CMK (cell line): ENCODE data around the gene DOCK1.

ENCODE experiments used
- DNase-seq: peaks from one replicate; pipeline ENCODE4 v3.0.0-alpha.2; 2010; ENCODE audit warnings: low read depth

Gene DOCK1

GRCh38 chr10:127036987-127037386 is 131.8 kb downstream of the DOCK1 start:
- no peak for DNase-seq

DNA sequence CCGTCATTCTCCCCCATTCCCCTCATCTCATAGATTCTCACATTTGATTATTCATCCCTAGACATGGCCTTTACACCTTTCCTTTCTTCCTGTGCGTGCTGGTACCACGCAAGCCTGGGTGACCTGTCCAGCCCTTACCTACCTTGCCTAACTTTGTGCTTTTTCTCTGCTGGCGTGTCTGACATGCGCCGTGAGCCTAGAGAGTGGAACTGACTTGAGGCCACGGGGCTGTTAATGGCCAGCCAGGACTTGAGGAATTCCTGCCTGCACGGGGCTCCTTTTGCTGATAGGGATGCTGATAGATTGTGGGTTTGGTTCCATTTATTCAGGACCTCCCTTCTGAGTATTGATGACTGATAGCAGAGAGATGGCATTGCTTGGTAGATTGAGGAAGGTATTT is 134.2 kb downstream of the DOCK1 start:
- DNase-seq: no peak

GRCh38 chr10:127040756-127041155 is 135.5 kb downstream of the DOCK1 start:
- no peak for DNase-seq

DNA sequence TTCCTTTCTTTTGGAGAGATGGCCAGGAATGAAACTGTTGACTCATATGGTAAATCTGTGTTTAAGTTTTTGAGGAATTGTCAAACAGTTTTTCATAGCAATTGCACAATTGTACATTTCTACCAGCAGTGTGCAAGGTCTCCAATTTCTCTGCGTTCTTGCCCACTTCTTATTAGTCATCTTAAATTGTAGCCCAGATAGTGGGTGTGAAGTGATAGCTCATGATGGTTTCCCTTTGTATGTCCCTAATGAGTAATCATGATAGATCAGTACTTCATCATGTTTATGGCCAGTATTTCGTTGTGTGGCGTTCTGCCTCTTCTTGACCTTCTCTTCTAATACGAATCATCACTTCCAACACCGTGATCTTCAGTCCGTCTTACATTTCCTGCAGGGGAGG is 136.3 kb downstream of the DOCK1 start:
- no peak for DNase-seq

DNA sequence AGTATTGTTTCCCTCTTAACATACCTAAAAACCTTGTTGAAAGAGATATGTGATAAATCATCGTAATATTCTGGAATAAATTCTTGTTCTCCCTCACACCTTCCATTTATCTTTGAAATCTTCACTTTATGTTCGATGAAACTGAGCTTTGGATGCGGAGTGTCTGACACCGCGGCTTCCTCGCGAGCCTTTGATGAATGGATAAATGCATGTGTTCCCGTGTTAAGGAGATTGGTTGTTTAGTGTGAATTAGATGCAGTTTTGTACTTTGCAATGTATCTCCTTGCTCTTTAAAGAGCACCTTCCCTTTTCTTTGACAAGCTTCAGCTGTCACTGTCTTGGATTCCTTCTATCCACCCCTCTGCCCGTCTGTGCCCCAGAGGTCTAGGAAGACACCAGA is 138.1 kb downstream of the DOCK1 start:
- DNase-seq: no peak

GRCh38 chr10:127044186-127044585 is 139.0 kb downstream of the DOCK1 start:
- no peak for DNase-seq

DNA sequence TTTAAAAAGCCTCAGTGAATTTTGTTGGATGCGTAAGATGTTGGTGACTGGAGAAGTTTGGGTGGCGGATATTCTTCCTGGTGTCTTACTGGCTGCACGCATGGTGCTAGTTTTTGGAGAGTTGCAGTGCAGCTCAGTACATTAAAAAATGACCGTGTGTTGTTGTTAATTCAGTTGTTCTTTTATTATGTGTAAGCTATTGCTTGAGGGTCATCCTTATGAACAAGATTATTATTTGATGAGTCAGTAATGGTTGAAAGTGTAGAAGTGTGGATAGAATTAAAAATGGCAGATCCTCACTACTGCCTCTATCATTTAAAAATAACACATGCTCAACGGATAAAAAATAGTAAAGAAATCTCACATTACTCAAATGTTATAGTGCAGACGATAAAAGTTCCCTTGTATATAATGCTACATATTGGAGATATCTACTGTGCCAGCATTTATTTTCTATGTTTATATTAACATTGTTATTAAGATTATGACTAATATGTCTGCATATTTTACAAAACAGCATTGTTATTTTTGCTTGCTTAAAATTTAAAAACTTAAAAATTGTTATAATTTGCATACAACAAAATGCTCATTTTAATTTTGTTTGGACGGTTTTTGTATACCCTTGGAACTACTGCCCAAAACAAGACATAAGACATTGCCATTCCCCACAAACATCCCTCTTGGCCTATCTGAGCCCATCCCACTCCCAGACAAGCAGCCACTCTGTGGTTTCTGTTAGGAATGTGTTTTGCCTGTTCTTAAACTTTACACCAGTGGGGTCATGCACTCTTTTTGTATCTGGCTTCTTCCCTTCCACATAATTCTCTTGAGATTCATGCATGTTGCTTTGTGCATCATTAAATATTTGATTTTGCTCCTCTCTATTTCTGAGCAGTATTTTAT is 142.0 kb downstream of the DOCK1 start:
- DNase-seq: no peak

- DNase-seq: no peak
Measured at GRCh38 chr10:127047878-127048238, 142.6 kb downstream of the DOCK1 start.

GRCh38 chr10:127048630-127049029 is 143.4 kb downstream of the DOCK1 start:
- no peak for DNase-seq

- DNase-seq: no peak
Measured at GRCh38 chr10:127052001-127052400, 146.8 kb downstream of the DOCK1 start.

GRCh38 chr10:127055263-127055662 is 150.0 kb downstream of the DOCK1 start:
- no peak for DNase-seq

GRCh38 chr10:127059314-127059713 is 154.1 kb downstream of the DOCK1 start:
- DNase-seq: no peak

- DNase-seq: no peak
Measured at GRCh38 chr10:127063762-127064161, 158.5 kb downstream of the DOCK1 start.

- DNase-seq: no peak
Measured at GRCh38 chr10:127064474-127064873, 159.2 kb downstream of the DOCK1 start.

GRCh38 chr10:127067542-127068194 is 162.4 kb downstream of the DOCK1 start:
- DNase-seq: no peak

- DNase-seq: no peak
Measured at GRCh38 chr10:127068485-127068884, 163.3 kb downstream of the DOCK1 start.

- no peak for DNase-seq
Measured at GRCh38 chr10:127069436-127069835, 164.2 kb downstream of the DOCK1 start.

- DNase-seq: no peak
Measured at GRCh38 chr10:127071126-127071525, 165.9 kb downstream of the DOCK1 start.

DNA sequence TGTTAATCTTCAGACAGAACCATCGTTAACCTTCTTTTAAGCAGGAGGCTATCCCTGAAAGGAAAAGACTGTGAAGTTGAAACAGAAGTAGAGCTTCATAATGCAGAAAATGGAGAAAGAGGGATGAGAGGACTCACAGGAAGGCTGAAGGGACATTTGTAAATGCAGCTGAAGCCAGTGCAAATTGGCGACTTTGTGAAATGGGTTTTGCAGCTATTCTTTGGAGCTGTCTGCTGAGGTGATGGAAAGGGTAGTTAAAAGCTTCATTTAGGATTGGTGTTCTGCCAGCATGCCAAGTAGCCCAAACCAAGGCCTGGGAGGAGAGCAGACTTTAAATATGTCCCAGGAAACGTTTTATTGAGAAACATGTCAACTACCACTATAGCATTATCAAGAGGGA is 168.4 kb downstream of the DOCK1 start:
- no peak for DNase-seq

- DNase-seq: no peak
Measured at GRCh38 chr10:127079392-127079791, 174.2 kb downstream of the DOCK1 start.

- no peak for DNase-seq
Measured at GRCh38 chr10:127080317-127080716, 175.1 kb downstream of the DOCK1 start.

- DNase-seq: no peak
Measured at GRCh38 chr10:127081851-127082345, 176.7 kb downstream of the DOCK1 start.

- no peak for DNase-seq
Measured at GRCh38 chr10:127082651-127083050, 177.4 kb downstream of the DOCK1 start.
